Measurements from ENCODE around the gene RSPO4.

- TF ChIP-seq CTCF (IDR thresholded peaks at IDR 0.05) (no peak), POLR2A (IDR thresholded peaks at IDR 0.05) (no peak)
Observed at GRCh38 chr20:967796-968742, 34.0 kb downstream of the RSPO4 start.

All from right lobe of liver (tissue), 4 donors.